GM12873 (cell line): ENCODE data around the gene PCLO.
A peak's percentile ranks its signal among the peaks of the same experiment; 100 is the strongest.

Experiments used
- CTCF ChIP-seq: IDR thresholded peaks from 2 replicates; pipeline ENCODE4 v1.5.1; 2012; ENCODE audit warnings: low read depth, mild to moderate bottlenecking, moderate library complexity, low read length, control low read depth; ENCODE audit not compliant: insufficient read depth; ENCODE audit errors: missing control alignments

PCLO gene

GRCh38 chr7:82750007-82750406 is 412.7 kb downstream of the PCLO start:
- TF ChIP-seq CTCF, result no peak

- TF ChIP-seq CTCF, result no peak
Observed at GRCh38 chr7:82745820-82746219, 416.9 kb downstream of the PCLO start.

- TF ChIP-seq CTCF, result no peak
Observed at GRCh38 chr7:82745117-82745516, 417.6 kb downstream of the PCLO start.

- no peak for TF ChIP-seq CTCF
Observed at GRCh38 chr7:82742163-82742562, 420.5 kb downstream of the PCLO start.

GRCh38 chr7:82741493-82741892 is 421.2 kb downstream of the PCLO start:
- TF ChIP-seq CTCF, result no peak

GRCh38 chr7:82740246-82740848 is 422.3 kb downstream of the PCLO start:
- TF ChIP-seq CTCF, result peak; percentile 54

- no peak for TF ChIP-seq CTCF
Observed at GRCh38 chr7:82736633-82737032, 426.1 kb downstream of the PCLO start.
